A204.1 (cell line): ENCODE results near the gene NCAPD3.
"Not testable (repeated sequence)": the region's sequence is repeated elsewhere in the genome, so short reads cannot be mapped to it uniquely, and the experiment has no call there.

Experiments
- FAIRE-seq: peaks from 2 replicates; lab custom pipeline; 2012; peaks lifted over from hg19 to GRCh38; lab: Jason Lieb, UNC

NCAPD3 gene

DNA sequence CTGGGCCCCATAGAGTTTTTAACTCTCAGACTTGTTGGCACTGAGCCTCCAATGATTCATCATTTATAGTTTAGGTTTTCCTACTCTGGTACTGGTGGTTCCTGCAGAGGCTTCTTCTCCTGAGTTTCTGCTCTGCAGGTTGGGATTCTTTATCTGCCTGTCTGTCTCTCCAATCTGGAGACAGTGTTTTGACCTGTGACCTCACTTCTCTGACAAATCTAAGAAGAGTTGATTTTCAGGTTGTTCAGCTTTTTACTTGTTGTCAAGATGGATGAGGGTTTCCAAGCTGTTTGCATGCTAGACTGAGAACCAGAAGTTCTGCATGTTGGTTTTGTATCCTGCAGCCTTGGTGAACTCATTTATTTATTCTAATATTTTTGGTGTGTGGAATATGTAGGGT, 91.0 kb downstream of the NCAPD3 start:
- FAIRE-seq, result no peak

DNA sequence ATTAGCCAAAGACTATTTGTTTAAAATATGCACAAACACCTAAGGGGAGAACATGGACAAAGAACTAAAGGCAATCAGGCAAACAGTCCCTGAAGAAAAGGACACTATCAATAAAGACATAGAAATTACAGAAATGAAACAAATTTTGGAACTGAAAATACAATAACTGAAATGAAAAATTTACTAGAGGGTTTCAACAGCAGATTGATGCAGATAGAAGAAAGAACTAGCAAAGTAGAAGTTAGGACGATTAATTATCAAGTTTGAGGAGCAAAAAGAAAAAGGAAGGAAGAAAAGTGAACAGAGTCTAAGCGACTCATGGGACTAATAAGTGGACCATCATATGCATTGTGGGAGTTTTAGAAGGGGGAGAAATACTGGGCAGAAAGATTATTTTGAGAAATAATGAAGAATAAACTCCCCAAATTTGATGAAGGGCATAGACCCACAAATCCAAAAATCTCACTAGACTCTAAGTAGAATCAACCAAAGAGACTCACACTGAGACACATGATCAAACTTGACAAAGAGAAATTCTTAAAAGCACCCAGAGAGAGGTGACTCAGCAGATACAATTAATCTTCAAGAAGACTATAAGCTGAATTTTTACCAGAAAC, 92.0 kb downstream of the NCAPD3 start:
- no peak for FAIRE-seq

DNA sequence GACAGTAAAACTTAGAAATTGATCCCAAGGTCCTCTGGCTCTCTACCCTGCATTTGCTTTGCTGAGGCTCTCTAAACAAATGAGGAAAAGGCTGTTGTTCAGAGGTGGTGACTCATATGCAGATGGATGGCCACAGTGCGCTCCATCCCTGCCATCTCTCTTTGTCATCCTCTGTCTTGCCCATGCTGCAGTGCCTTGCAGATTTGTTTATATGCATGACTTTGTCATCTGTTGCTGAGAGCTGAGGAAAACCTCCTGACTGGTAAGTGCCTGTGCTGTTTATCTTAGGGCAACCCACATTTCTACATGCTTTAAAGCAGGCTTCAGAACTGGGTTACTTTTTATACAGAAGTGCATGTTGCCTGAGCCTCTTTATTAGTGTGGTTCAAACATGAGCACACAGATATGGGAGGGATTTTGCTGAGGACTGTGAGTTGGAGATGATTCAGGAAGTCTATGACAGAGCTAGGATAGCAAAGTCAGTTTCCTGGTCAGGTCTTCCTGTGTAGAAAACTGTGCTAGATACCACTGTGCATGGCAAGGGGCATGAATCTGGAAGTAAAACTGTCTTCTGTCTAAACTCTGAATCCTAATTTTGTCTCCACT, 97.4 kb downstream of the NCAPD3 start:
- FAIRE-seq, result no peak

DNA sequence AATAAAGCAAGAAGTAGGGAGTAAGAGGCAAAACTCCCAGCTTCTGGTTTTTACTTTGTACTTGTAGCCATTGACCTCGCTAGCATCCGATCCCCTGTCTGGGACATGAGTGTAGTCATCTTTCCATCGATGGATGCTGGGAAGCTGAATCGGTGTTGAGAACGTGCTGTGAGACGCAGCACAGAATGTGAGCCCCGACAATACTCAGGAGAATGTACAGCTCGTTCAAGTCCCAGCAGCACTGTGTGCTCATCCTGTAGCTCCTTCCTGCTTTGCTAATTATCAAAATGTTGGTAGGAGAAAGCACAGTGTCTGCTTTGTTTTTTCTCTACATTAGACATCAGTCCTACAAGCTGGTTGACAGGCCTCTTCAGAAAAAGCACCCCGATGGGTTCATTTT, 98.3 kb downstream of the NCAPD3 start:
- no peak for FAIRE-seq

DNA sequence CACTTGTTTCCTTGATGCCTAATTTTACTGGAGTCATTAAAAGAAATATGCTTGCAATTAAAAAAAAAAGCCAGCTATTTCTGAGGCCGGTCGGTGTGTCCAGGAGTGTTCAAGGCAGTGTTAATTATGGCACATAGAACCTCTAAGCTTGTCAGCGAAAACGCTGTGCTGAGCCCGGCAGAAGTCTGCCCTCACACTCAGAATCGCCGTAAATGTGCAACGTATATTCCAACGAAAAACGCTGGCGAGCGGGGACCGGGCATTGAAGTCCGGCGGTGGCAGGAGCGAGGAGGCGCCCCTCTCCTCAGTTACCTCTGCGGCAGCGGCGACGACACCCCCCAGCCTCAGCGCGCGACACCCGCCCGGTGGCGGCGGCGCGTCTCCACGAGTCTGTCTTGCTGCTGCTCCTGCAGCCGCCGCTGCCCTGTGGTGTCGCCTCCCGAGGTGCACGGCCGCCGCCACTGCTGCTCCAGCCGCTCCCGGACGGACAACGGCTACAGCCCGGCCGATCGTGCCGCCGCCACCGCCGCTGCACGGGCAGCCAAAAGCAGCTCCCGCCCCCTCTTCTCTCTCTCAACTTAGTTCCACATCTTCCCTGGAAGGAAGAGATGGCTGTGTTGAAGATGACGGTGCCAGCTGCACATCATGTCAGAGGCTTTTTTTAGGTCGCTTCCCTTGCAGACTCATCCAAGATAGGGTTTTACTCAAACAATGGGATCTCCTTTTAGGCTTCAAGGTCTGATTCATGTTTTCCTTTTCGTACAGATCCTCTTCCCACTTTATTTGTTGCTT, 98.9 kb downstream of the NCAPD3 start:
- FAIRE-seq, result no peak

DNA sequence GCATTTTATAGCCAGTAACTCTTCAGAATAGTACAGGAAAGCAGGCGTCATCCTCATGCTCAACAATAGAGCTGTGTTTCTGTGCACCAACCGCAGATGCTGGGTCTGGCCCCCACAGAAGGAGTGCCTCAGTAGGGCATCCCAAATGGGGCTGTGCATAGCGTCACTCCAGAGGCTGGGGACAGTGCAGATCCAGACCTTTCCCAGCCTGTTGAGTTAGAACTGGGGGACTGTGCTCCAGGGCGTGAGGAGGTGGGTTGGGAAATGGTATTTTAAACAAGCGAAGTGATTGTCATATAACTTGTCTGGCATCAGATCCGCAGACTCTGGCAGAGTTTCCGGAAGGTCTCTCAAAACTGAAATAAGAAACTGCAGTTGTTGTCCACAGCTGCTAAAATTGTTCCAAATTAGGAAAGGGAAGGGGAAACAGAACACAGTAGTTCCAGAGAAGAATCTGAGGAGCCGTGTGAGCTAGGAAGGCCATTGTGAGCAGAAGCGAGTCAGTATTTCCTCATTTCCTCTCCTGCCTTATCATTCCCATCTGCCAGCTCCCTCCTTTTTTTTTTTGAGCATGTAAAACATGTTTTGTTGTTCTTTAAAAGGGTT, 102.7 kb downstream of the NCAPD3 start:
- no peak for FAIRE-seq

DNA sequence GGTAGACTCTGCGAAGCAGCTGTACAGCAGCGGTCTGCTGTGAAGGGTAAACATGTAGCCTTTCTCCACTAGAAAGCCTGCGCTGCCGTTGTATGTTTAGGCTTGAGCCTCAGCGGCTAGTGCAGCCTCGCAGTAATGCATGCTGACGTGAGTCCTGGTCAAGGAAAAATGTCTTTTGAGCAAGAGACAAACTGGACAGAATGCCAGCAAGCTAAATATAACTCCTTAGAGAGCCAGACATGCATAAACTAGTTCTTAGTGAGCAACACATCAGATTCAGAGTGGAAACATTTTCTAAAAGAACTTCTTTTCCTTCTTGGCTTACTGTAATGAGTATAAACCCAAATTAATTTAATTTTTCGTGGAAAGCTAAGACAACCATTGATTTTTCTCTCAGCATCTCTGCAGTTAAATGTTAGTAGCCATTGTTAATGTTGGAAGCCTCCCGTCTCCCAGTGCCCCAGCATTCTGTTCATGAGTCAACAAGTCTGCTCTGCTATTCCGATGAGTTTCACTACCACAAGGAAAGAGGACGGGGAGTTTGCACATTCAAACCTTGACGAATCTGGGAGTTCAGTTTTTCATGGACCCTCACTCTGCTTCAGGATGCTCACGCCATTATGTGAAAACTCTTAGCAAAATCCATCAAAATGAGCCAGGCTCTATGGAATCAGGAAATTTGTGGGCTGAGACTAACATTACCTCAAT, 103.5 kb downstream of the NCAPD3 start:
- FAIRE-seq, result no peak

DNA sequence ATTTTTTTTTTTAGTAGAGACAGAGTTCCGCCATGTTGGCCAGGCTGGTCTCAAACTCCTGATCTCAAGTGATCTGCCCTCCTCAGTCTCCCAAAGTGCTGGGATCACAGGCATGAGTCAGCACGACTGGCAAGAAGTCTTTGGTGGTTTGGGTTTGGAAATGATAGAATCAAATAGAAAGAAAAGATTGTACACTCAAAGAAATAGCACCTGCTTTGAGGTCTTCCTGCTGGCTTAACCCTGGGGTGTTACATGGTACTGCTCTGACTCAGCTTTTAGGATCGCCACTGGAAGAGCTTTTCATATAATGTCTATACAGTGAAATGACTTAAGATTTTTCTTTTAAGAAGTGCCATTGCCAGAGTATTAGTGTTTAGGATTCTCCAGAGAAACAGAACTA, 104.7 kb downstream of the NCAPD3 start:
- FAIRE-seq, result no peak

DNA sequence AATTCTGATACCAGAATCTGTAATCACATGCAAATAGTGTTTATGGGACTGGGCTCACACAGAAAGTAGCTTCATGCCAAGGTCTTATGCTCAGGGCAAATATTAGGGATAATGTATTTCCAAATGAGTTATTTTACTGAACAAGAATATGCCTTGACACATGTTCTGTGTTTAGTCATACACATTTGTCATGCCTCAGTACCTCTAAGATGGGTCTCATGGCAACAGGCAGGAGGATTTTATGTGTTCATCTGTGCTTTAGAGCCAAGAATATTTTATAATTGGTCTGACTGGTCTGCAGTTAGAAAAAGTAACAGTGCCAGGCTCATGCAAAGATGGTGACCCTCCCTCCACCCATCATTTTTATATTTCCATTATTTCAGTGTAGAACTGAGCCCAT, 105.8 kb downstream of the NCAPD3 start:
- FAIRE-seq, result no peak

DNA sequence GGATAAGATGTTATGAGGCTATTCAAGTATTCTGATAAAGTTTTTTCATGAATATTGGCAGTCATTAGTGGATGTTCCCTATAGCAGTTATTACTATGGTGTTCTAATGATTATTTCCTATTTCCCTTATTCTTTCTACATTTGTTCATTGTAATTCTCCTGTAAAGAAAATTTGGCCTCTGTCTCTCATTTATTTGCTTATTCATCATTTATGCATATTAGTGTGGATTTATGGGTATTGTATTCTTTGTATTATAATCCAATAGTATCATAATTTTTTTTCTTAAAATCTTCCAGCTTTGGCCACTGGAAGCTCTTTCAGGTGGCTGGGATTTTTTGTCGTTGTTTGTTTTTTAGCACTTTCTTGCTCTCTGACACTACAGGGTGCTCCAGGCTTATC, 107.6 kb downstream of the NCAPD3 start:
- FAIRE-seq, result no peak

DNA sequence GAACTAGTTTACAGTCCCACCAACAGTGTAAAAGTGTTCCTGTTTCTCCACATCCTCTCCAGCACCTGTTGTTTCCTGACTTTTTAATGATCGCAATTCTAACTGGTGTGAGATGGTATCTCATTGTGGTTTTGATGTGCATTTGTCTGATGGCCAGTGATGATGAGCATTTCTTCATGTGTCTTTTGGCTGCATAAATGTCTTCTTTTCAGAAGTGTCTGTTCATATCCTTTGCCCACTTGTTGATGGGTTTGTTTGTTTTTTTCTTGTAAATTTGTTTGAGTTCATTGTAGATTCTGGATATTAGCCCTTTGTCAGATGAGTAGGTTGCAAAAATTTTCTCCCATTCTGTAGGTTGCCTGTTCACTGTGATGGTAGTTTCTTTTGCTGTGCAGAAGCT, 110.0 kb downstream of the NCAPD3 start:
- not testable (repeated sequence) for FAIRE-seq

DNA sequence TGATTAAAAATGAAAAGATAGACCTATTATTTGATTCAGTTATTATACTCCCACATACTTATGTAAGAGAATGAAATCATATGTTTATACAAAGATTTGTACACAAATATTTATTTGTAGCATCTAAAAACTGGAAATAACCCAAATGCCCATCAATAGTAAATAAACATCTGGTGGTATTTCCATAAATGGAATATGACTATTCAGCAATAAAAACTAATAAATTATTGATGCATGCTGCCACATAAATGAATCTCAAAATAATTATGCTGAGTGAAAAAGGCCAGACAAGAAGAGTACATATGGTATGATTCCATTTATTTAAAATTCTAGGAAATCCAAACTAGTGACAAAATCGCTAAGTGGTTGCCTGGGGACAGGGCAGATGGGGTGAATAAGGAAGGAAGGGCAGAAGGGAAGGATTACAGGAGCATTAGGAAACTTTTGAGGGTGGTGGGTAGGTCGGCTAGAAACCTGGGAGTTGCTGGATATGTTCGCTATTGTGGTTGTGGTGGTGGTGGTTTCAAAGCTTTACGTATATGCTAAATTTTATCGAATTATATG, 113.4 kb downstream of the NCAPD3 start:
- no peak for FAIRE-seq
